GM21717 (cell line): ENCODE results near the gene DECR2.
"Not testable (repeated sequence)": the region's sequence is repeated elsewhere in the genome, so short reads cannot be mapped to it uniquely, and the experiment has no call there.

Source experiments
- ATAC-seq: cut with Tn5 transposase; IDR thresholded peaks from one replicate; pipeline ENCODE4 v1.9.1; 2021; ENCODE audit warnings: mild to moderate bottlenecking, moderate library complexity; ENCODE audit not compliant: unreplicated experiment

Gene DECR2

DNA sequence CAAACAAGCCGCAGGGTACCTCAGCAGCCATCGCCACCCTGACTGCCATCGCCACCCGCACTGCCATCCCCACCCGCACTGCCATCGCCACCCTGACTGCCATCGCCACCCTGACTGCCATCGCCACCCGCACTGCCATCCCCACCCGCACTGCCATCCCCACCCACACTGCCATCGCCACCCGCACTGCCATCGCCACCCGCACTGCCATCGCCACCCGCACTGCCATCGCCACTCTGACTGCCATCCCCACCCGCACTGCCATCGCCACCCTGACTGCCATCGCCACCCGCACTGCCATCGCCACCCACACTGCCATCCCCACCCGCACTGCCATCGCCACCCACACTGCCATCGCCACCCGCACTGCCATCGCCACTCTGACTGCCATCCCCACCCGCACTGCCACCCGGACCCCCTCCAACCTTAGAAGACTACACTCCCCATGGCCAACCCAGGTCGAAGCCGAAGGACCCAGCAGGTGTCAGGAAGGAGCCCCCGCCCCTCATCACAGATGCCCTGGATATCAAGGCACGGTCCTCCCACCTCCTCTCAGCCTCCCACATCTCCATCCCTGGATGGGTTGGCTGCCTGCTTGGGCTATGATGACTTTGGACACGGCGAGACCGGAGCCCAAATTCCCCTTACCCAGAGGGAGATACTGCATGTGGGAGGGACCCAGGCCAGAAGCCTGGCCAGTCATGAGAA is 23.4 kb upstream of the DECR2 start:
- ATAC-seq = not testable (repeated sequence)

- no peak for ATAC-seq
Observed at GRCh38 chr16:378821-379182, 22.9 kb upstream of the DECR2 start.

DNA sequence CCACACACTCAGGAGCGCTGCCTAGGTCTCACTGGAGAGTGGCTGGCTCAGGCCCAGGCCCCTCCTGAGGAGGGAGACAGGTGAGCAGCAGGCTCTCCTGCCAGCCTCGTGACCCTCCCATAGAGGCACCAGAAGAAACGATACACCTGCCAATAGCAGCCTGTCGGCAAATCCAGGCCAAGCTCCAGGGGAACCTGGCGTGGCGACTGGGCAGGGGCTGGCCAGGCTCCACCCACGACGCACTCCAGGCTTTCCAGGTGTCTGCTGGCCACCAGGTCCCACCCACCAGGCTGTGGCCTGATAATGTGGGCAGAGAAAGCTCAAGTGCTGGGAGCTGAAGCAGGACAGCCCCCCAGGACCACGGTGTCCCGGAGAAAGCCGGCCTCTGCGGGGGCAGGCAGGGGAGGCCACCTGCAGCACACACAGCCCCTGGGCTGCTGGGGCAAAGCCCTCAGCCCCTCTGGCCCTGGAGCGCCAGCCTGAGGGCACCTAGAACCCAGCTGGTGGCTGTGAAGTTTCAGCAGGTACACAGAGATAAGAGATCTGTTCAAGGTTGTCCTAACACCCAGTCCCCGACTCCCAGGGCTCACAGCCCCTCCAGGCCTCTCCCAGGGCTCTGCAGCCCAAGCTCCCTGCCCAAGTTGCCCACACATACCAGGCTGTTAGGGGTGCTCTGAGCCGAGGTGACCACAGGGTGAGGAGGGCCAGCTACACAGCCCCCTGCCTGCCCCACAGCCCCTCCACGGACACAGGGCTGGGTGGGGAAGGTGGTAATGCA is 22.3 kb upstream of the DECR2 start:
- ATAC-seq = no peak

- no peak for ATAC-seq
Observed at GRCh38 chr16:379961-380761, 21.5 kb upstream of the DECR2 start.

DNA sequence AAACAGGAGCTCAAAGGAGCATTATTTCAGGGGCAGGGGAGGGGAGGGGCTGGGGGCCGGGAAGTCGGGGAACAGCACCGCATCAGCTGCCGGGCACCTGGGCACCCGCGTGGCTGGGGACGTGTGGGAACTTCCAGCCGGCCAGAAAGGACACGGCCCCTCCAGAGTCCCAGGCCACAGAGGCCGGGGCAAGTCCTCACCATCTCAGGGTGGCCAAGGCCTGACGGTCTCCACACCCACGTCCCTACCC is 21.0 kb upstream of the DECR2 start:
- ATAC-seq = no peak

- peak; percentile 10 for ATAC-seq
Observed at GRCh38 chr16:381012-381788, 20.5 kb upstream of the DECR2 start.

- ATAC-seq = peak; percentile 37
Observed at GRCh38 chr16:381789-382717, 19.6 kb upstream of the DECR2 start, which contains the start of gene PGAP6. Gene PGAP6 (minus strand): TSS chr16:381978. CDS start chr16:381821, 157 bp downstream.

DNA sequence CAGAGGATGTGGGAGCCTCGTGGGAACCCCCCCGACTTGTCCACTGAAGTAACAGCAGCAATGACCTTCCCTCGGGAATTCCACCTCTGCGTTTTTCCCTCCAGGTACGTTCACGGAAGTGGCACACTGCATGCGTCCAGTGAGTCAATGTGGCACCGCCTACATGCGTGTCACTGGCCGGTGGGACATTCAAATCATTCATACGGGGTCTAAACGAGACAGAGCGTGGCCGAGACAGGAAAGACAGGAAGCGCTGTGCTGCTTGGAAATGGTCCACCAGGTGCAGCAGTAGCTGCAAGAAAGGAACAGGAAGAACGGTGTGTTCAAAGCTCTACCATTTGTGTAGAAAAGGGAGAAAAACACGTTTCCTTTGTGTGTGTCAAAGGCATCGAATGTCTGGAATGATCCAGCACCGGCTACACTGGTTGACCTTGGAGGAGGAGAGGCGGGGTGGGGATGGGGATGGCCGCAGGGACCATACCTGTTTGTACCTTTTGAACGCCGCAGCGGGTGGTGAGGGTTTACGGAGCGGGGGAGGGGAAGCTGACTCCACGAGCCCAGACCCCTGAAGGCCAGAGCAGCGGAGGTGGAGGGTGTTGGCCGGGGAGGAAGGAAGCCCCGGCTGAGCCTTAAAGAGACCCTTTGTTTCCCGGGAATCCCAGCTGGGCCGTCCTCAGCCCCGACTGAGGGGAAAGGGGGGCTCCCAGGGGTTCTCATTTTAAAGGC is 18.2 kb upstream of the DECR2 start:
- ATAC-seq = no peak

DNA sequence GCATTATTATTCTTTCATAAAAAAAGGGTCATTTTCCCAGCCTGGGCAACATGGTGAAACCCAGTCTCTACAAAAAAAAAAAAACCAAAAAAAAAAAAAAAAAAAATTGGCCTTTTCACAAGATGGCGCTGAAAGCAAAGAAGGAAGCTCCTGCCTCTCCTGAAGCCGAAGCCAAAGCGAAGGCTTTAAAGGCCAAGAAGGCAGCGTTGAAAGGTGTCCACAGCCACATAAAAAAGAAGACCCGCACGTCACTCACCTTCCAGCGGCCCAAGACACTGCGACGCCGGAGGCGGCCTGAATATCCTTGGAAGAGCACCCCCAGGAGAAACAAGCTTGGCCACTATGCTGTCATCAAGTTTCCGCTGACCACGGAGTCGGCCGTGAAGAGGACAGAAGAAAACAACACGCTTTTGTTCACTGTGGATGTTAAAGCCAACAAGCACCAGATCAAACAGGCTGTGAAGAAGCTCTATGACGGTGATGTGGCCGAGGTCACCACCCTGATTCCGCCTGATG is 15.0 kb upstream of the DECR2 start:
- no peak for ATAC-seq

DNA sequence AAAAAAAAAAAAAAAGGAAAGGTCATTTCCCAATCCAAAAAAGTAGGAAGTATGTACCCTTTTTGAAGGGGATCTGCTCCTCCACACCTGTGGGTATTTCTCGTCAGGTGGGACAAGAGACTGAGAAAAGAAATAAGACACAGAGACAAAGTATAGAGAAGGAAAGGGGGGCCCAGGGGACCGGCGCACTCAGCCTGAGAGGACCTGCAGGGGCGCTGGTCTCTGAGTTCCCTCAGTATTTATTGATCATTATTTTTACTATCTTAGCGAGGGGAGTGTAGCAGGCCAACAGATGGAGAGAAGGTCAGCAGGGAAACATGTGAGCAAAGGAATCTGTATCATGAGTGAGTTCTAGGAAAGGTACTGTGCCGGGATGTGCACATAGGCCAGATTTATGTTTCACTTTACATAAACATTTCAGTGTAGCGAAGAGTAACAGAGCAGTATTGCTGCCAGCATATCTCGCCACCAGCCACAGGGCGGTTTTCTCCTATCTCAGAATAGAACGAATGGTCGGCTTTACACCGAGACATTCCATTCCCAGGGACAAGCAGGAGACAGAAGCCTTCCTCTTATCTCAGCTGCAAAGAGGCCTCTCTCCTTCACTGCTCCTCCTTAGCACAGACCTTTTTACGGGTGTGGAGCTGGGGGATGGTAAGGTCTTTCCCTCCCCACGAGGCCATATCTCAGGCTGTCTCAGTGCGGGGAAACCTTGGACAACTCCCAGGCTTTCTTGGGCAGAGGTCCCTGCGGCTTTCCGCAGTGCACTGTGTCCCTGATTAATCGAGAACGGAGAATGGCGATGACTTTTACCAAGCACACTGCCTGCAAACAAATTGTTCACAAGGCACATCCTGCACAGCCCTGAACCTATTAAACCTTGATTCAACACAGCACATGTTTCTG is 13.7 kb upstream of the DECR2 start:
- ATAC-seq = not testable (repeated sequence)

- ATAC-seq = no peak
Observed at GRCh38 chr16:389352-389751, 12.3 kb upstream of the DECR2 start.

- ATAC-seq = no peak
Observed at GRCh38 chr16:391885-392335, 9.8 kb upstream of the DECR2 start.

DNA sequence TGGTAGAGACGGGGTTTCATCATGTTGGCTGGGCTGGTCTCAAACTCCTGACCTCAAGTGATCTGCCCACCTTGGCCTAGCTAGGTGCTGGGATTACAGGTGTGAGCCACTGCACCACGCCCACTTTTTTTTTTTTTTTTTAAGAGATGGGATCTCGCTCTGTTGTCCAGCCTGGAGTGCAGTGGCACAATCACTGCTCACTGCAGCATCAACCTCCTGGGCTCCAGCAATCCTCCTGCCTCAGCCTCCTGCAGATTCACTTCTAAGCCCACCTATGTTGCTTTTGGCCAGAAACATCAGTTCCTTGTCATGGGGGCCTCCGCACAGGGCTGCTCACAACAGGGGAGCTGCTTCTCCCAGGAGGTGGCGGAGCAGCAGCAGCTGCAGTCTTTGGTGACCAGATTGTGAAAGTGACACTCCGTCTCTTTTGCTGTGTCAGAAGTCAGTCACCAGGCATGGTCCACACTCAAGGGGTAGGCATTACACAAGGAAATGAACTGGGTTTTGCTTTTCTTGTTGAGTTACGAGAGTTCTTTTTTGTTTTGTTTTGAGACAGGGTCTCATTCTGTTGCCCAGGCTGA is 9.1 kb upstream of the DECR2 start:
- no peak for ATAC-seq

DNA sequence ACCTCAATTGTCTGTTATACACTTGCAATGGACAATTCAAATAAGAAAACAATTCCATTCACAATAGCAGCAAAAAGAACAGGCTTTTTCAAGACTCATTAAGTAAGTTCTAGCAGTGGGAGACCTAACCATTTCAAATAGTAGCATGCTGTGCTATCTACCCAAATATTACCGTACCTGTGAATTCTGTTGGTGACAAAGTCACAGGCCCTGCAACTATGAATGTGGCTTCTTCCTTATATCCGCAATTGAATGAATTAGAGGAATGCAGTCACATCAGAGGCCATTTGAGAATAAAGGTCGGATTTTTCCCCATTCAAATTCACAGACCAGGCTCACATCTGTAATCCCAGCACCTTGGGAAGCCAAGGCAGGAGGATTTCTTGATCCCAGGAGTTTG is 5.5 kb upstream of the DECR2 start:
- no peak for ATAC-seq

DNA sequence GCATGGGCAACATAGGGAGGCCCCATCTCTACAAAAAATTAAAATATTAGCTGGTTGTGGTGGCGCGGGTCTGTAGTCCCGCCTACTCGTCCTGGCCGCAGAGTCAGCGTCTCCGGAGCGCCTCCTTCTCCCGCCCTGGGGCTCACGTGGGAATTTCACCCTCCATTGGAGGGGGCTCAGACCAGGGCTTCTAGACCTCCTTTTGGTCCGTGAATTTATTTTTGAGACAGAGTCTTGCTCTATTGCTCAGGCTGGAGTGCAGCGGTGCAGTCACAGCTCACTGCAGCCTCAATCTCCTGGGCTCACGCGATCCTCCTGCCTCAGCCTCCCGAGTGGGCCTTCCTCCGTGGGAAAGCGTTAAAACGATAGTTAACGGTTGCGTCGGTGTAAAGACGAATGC is 5.1 kb upstream of the DECR2 start:
- no peak for ATAC-seq

GRCh38 chr16:397135-397661 is 4.5 kb upstream of the DECR2 start, which contains the start of gene NME4:
Gene NME4 (plus strand): TSS chr16:397199. CDS start chr16:397223, 24 bp downstream.
- no peak for ATAC-seq

GRCh38 chr16:397736-398332 is 3.9 kb upstream of the DECR2 start:
- no peak for ATAC-seq
